Measurements from ENCODE around the gene PLK1.
"Not testable (repeated sequence)": the region's sequence is repeated elsewhere in the genome, so short reads cannot be mapped to it uniquely, and the experiment has no call there.

Gene PLK1

DNA sequence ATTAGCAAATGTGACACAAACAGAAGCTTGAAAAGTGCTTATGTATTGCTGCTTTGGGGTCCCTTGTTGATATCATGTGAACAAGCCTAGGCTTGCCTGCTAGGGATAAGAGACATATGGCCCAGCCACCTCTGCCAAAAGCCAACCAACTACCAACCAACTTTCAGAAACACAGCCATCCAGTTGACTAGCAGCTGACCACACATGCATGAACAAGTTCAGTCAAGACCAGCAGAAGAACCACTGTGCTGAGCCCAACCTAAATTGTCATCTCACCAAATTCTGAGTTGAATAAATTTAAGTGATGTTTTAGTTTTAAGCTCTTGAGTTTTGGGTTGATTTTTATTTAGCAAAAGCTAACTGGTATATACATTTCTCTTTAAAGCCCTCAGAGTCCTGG, 30.8 kb downstream of the PLK1 start:
- no peak for DNase-seq (ENCODE audit: low read depth in 2 of 2)

- DNase-seq (ENCODE audit: low read depth in 2 of 2): no peak
These were observed 31.3 kb downstream of the PLK1 start for GRCh38 chr16:23710008-23710407.

DNA sequence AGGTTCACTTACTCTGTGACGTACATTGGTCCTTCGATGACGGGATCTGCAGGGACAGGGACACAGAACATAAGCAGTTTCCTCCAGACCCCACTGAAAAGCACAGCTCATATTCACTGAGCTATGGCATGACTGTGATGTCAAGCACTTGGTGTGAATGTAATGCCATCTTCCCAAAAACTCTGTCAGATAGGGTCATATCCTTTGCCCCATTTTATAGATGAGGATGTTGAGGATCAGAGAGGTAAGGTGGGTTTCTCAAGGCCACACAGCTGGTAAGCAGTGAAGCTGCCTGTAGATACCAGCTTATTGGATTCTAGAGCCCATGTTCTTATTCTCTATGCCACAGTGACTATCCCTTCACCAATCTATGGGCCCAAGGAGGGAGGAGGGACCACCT, 31.8 kb downstream of the PLK1 start:
- no peak for DNase-seq (ENCODE audit: low read depth in 2 of 2)

GRCh38 chr16:23711785-23712184, 33.1 kb downstream of the PLK1 start:
- no peak for DNase-seq (ENCODE audit: low read depth in 2 of 2)

DNA sequence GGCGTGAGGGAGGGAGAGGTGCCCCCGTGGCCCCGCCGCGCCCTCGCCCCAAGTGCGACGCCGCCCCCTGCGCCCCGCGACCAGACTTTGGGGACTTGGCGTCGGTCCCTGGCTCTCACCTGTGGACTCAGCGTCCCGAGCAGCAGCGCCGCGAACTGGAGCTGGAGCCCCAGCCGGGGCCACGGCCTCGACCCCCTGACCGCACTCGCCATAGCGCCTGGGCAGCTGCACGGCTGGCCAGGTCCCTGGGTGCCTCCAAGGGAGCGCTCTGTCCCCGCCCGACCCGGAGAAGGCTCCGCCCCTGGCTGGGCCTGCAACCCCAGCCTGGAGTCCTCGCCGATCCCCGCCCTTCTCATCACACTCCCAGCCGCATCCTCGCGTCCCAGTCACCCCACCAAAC, 34.3 kb downstream of the PLK1 start, which contains the start of gene ERN2:
TSS of gene ERN2 (minus strand) at position 247 of the 400 bp plus-strand sequence. CDS start at position 212, 35 bp downstream.
- DNase-seq (ENCODE audit: low read depth in 2 of 2): no peak

GRCh38 chr16:23716484-23716883, 37.8 kb downstream of the PLK1 start:
- no peak for DNase-seq (ENCODE audit: low read depth in 2 of 2)

DNA sequence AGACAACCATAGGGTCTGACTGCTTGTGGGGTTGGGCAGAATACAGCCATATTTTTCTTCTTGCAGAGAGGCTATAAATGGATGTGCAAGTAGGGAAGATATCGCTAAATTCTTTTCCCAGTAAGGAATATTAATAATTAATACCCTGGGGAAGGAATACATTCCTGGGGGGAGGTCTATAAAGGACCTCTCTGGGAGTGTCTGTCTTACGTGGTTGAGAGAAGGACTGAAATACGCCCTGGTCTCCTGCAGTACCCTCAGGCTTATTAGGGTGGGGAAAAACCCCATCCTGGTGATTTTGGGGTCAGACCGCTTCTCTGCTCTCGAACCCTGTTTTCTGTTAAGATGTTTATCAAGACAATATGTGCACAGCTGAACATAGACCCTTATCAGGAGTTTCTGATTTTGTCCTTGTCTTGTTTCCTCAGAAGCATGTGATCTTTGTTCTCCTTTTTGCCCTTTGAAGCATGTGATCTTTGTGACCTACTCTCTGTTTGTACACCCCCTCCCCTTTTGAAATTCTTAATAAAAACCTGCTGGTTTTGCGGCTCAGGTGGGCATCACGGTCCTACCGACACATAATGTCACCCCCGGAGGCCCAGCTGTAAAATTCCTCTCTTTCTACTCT, 44.0 kb downstream of the PLK1 start:
- DNase-seq (ENCODE audit: low read depth in 2 of 2): not testable (repeated sequence)

DNA sequence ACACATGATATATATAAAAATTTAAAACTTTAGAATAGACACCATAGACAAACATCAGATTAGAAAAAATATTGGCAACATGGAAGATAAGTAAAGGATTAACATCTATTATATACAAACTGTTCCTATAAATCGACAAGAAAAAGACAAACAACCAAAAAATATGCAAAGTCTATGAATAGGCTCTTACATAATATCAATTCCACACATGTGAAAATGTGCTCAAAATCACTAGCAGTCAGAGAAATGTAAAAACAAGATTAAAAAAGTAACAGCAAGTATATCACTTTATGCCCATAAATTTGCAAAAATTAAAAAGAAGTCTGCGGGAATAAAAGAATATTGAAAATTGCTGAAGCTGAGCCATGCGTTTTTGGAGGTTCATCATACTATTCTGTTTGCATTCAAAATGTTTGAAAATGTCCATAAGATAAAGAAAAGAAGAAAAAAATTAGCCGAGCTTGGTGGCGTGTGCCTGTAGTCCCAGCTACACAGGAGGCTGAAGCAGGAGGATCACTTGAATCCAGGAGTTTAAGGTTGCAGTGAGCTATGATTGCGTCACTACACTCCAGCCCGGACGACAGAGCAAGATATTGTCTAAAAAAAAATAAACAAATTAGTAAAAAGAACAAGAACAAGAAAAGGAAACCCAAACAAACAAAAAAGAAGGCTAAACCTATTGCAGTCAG, 45.6 kb downstream of the PLK1 start:
- DNase-seq (ENCODE audit: low read depth in 2 of 2): no peak

DNA sequence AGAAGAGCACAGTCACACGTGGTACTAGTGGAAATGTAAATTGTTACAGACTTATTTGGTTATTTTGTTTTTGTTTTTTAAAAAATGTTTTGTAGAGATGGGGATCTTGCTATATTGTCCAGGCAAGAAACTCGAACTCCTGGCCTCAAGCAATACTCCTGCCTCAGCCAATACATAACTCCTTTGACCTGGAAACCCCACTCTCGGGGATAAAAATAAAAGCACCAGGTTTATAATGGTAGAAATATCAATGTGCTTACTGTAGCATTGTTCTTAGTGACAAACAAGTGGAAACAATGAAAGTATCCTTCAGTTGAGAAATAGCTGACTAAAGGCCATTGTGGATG, 46.1 kb downstream of the PLK1 start:
- DNase-seq (ENCODE audit: low read depth in 2 of 2): no peak

DNA sequence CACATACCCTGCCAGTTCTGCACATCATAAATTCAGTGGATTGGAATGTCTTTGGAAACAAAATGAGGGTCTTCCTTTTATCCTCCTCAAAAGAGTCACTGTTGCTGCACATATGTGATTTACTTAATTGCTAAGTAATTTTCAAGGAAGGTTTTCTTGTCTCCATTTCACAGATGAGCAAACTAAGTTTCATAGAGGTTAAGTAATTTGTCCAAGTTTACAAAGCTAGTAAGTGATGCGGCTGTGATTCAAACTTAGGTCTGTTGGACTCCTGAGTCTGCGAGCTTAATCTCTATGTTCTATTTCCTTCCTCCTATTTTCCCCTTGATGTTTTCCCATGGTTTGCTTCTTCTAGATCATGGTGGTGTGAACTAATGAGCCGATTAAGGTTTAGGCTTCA, 48.0 kb downstream of the PLK1 start:
- no peak for DNase-seq (ENCODE audit: low read depth in 2 of 2)

GRCh38 chr16:23728112-23728477, 49.4 kb downstream of the PLK1 start:
- DNase-seq (ENCODE audit: low read depth in 2 of 2): no peak

DNA sequence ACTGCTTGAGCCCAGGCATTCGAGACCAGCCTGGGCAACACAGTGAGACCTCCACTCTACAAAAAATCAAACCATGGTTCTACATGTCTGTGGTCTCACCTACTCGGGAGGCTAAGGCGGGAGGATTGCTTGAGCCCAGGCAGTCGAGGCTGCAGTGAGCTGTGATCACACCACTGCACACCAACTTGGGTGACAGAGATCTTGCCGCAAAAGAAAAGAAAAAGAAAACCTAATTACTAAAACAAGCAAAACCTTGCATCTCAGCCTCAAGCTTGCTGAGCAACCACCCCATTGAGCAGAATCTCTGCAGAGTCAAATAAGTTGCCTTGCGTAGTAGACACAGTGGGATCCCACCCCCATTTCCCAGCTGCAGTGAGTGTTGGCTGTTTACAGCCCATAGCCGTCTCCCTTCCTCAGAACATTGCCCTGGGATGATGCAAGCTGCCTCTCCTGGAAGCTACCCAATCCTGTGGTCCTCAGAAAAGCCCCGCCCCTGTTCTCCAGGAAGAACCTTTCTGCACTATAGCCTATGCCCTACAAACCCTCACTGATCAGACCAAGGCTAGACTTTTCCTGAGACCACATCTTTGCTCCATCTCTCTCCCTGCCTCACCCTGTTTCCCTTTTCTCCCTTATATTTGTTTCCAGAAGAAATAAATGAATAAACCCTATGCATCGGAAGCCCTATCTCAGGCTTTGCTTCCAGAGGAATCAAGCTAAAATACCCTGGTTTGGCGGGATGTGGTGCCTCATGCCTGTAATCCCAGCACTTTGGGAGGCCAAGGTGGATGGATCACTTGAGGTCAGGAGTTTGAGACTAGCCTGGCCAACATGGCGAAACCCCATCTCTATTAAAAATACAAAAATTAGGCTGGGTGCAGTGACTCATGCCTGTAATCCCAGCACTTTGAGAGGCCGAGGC, 51.1 kb downstream of the PLK1 start:
- no peak for DNase-seq (ENCODE audit: low read depth in 2 of 2)

DNA sequence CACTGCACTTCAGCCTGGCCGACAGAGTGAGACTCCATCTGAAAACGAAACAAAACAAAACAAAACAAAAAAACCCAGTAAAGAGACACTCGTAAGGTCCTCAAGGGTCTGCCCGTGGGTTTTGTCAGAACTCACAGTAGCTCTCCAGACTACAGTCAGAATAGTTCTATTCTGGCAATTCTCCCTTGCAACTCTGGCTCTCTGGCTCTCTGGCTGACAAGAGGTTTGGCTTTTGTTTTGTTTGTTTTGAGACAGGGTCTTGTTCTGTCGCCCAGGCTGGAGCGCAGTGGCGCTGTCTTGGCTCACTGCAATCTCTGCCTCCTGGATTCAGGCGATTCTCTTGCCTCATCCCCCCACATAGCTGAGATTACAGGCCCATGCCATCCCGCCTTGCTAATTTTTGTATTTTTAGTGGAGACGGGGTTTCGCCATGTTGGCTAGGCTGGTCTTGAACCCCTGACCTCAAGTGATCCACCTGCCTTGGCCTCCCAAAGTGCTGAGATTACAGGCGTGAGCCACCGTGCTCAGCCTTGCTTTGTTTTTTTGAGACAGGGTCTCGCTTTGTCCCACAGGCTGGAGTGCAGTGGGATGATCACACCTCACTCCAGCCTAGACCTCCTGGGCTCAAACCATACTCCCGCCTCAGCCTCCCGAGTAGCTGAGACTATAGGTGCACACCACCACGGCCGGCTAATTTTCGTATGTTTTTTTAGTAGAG, 55.6 kb downstream of the PLK1 start:
- no peak for DNase-seq (ENCODE audit: low read depth in 2 of 2)

- DNase-seq (ENCODE audit: low read depth in 2 of 2): not testable (repeated sequence)
These were observed 58.8 kb downstream of the PLK1 start for GRCh38 chr16:23737423-23738028.

DNA sequence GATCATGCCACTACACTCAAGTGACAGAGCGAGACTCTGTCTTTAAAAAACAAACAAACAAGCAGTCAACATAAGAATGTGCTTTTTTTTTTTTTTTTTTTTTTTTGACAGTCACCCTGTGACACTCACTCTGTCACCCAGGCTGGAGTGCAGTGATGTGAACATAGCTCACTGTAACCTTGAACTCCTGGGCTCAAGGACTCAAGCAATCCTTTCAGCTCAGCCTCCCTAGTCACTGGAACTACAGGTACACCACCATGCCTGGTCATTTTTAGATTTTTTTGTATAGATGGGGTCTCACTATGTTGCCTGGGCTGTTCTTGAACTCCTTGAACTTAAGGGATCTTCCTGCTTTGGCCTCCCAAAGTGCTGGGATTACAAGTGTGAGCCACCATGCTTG, 60.8 kb downstream of the PLK1 start:
- no peak for DNase-seq (ENCODE audit: low read depth in 2 of 2)
